H1 (cell line): ENCODE results near the gene NCKAP1.

Source experiments
- CTCF ChIP-seq, 3 experiments: IDR thresholded peaks; 1 replicate in 2 of 3; 2 replicates in 1 of 3; pipeline versions ENCODE4 v1.5.1 to v1.6.1; 2011; ENCODE audit warnings: low read length in 3 of 3, mild to moderate bottlenecking in 3 of 3, inconsistent platforms in 2 of 3, low read depth in 1 of 3, moderate library complexity in 1 of 3; ENCODE audit not compliant: insufficient read depth in 1 of 3; ENCODE audit errors: control extremely low read depth in 1 of 3
- EP300 ChIP-seq, 2 experiments: IDR thresholded peaks; 1 replicate in 1 of 2; 2 replicates in 1 of 2; pipeline ENCODE4 v1.6.1; 2011 to 2012; ENCODE audit warnings: low read depth in 2 of 2, low read length in 2 of 2, mild to moderate bottlenecking in 2 of 2, borderline replicate concordance in 1 of 2, inconsistent platforms in 1 of 2, moderate library complexity in 1 of 2
- NRF1 ChIP-seq: IDR thresholded peaks from 2 replicates; pipeline ENCODE4 v1.6.1; 2011; ENCODE audit warnings: mild to moderate bottlenecking, low read depth, low read length, improper control_type of control experiment
- TEAD4 ChIP-seq: IDR thresholded peaks from 2 replicates; pipeline ENCODE4 v1.6.1; 2012; ENCODE audit warnings: low read depth, low read length, inconsistent platforms, mixed read lengths

DNA sequence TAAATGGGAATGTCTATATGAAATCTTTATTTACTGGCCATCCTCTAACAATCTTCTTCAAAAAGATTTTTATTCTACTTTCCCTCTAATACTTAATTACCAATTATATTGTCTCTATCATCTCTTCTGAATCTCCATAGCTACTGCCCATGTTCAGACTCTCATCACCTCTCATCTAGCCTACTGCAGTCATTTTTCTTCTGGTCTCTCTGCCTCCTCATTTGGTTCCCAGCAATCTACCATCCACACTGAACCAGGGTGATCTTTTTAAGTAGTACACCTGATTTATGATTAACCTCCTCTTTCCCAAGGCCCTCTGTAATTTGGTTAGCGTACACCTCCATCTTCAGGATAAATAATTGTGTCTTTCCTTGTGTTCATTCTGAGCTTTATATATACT lies 57.6 kb downstream of the NCKAP1 start:
- TF ChIP-seq TEAD4 (no peak), EP300 (IDR thresholded peaks at IDR 0.05; ENCODE audit: borderline replicate concordance in 1 of 2, low read depth in 2 of 2, low read length in 2 of 2) (no peak), CTCF (IDR thresholded peaks at IDR 0.05; ENCODE audit: control extremely low read depth in 1 of 3, insufficient read depth in 1 of 3, low read depth in 1 of 3, low read length in 3 of 3) (no peak), NRF1 (no peak)
